RCC 7860 (cell line): ENCODE results near the gene XAGE3.
"Not testable (repeated sequence)": the region's sequence is repeated elsewhere in the genome, so short reads cannot be mapped to it uniquely, and the experiment has no call there.

Source experiments
- DNase-seq: peaks from one replicate; pipeline ENCODE4 v3.0.0-alpha.2; 2015; ENCODE audit warnings: low spot score
- FAIRE-seq: peaks from 2 replicates; lab custom pipeline; 2012; peaks lifted over from hg19 to GRCh38; lab: Jason Lieb, UNC

The XAGE3 gene

GRCh38 chrX:52852110-52852860, 15.6 kb downstream of the XAGE3 start:
- DNase-seq (no peak), FAIRE-seq (no peak)

- DNase-seq, FAIRE-seq: not testable (repeated sequence)
These were observed 24.3 kb downstream of the XAGE3 start for GRCh38 chrX:52843619-52844018.

DNA sequence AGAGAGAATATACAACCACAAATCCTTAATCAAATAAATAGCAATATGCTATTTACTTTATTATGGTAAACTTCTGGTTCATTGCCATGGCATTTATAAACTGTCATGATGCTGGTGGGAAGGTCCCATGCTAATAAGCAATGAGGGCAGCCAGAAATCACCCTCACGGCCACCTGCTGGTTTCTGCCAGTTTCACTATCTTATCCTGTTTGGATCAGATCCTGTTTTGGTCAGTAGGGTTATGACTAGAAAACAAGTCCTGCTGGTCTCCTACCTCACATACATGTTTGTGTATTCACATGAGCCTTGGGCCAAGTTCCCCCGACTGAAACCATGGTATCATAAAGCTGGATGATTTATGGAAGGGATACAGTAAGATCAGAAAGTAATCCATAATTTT, 28.7 kb downstream of the XAGE3 start:
- no peak for DNase-seq
- FAIRE-seq = no peak

GRCh38 chrX:52830551-52830950, 37.3 kb downstream of the XAGE3 start:
- no peak for FAIRE-seq
- no peak for DNase-seq

DNA sequence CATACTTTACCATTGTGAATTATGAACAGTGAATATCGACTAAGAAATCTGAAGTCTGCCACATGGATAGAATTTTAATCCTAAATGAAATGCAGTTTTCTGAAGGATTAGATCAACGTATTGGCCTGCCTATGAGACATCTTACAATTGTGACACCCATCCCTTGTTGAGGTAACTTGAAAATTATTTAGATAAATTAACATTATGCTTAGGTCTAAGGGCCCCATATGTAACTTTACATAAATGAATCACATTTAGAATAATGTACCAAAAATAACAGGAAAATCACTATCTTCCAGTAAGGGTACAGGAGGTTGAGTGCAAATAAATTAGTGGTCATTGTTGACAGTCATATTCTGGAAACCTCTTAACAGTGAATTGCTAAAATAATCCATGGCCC, 43.3 kb downstream of the XAGE3 start:
- FAIRE-seq = no peak
- DNase-seq = no peak

- DNase-seq = no peak
- FAIRE-seq = no peak
These were observed 46.7 kb downstream of the XAGE3 start for GRCh38 chrX:52821079-52821760.

- no peak for DNase-seq
- no peak for FAIRE-seq
These were observed 48.1 kb downstream of the XAGE3 start for GRCh38 chrX:52819788-52820187.
